HG03064 (cell line): Measurements from ENCODE around the gene FUT7.

Source experiments
- ATAC-seq: cut with Tn5 transposase; IDR thresholded peaks from one replicate; pipeline ENCODE4 v1.9.1; 2021; ENCODE audit warnings: low read depth; ENCODE audit not compliant: unreplicated experiment

Gene FUT7

DNA sequence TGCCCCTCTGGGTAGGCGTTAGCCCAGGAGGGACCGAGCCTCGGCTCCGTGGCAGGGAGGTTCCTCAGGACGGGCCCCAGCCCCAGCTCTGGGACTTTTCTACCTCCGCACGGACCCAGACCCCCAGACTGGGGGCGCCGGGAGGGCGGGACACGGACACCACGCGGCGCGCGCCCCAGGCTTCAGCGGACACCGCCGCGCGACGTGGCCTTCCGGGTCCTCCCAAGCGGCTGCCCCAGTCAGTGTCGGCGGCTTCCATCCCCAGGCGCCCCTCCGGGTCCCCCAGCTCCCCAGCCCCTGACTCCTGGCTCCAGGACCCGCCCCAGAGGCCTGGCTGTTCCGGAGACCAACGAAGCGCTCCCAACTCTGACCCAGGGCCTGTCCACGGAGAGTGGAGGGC lies 46.0 kb downstream of the FUT7 start:
- no peak for ATAC-seq

GRCh38 chr9:136985027-136985602 lies 46.8 kb downstream of the FUT7 start:
- ATAC-seq = no peak

DNA sequence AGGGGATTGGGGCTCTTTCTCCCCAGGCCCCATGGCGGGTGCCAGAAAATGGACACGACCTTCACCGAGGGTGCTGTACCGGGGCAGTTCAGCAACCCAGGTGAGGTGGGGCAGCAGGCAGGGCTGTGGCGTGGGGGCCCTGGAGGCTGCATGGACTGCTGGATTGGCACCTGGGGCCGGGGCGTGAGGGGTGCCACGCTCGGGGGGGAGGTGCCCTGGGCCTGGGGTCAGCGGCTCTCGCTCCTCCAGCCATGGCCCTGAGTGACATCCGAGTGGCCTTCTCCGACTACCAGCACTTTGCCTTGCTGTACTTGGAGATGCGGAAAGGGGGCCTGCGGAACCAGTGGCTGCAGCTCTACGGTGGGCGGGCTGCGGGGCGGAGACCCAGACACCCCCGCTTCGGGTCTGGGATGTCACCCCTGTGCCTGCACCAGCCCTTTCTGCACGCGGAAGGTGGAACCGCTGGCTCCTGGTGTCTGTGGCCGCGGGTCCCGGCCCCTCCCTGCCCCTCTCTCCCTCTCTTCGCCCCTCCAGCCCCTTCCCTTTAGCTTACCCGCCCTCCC lies 47.3 kb downstream of the FUT7 start:
- ATAC-seq = no peak

DNA sequence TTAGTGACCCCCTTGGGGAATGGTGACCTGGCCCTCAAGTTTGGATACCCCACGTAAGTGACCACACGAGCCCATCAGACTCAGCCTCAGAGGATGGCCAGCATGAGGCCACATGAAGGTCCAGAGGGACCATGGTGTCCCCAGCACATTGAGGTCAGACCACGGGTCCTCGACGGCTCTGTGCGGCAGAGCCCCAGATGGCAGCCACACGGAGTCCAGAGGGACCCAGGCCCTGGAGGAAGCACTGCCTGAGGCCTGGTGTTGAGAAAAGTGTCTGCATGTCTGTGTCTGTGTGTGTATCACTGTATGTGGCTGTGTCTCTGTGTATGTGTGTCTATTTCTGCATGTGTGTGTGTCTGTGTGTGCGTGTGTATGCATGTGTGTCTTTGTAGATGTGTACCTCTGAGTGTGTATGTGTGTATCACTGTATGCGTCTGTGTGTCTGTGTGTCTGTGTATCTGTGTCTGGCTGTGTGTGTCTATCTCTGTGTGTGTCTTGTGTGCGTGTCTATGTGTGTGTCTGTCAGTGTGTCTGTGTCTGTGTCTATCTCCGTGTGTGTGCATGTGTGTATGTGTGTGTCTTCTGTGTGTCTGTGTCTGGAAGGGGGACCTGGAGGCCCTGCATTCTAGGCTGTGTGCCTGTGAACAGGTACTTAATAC lies 48.1 kb downstream of the FUT7 start:
- no peak for ATAC-seq

GRCh38 chr9:136983167-136983566 lies 48.7 kb downstream of the FUT7 start:
- ATAC-seq = no peak

DNA sequence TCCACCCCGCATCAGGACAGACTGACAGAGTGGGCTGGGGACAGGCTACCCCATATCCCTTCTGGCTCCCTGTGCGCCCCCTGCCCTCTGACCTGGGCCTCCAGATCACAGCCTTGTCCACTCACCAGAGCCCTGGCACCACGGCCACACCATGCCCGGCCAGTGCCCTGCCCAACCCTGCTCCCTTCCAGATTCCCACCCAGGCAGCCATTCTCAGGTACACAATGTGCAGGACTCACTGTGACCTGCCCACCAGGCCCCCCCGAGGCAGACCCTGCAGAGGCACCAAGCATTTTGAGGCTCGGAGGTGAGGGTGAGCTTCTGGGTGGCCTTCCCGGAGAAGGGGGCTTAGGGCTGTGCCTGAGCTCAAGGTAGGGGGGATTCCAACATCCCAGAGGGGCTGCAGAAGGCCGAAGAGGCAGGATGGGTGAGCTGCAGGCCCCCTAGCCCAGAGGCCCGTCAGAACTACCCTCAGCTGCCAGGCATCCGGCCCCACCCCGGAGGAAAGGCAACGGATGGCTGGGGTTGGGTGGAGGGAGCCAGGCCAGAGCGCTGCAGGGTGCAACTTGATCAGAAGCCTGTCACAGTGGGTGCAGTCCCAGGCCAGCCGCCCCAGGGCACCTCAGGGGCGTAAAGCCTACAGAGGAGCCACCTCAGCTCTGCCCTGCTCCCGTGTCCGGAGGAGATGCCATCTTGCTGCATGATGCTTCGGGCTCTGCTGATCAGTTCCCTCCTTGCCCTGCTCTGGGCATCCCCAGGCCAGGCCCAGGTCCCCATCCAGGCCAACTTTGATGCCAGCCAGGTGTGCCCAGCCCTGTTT lies 49.4 kb downstream of the FUT7 start, which contains the start of gene LCNL1:
Gene LCNL1, plus strand, starts transcription at position 762 of the 820 bp plus-strand sequence. CDS start 594 bp downstream, outside the sequence.
- ATAC-seq = no peak

- ATAC-seq = no peak
Observed at GRCh38 chr9:136981588-136982231, 50.2 kb downstream of the FUT7 start.

DNA sequence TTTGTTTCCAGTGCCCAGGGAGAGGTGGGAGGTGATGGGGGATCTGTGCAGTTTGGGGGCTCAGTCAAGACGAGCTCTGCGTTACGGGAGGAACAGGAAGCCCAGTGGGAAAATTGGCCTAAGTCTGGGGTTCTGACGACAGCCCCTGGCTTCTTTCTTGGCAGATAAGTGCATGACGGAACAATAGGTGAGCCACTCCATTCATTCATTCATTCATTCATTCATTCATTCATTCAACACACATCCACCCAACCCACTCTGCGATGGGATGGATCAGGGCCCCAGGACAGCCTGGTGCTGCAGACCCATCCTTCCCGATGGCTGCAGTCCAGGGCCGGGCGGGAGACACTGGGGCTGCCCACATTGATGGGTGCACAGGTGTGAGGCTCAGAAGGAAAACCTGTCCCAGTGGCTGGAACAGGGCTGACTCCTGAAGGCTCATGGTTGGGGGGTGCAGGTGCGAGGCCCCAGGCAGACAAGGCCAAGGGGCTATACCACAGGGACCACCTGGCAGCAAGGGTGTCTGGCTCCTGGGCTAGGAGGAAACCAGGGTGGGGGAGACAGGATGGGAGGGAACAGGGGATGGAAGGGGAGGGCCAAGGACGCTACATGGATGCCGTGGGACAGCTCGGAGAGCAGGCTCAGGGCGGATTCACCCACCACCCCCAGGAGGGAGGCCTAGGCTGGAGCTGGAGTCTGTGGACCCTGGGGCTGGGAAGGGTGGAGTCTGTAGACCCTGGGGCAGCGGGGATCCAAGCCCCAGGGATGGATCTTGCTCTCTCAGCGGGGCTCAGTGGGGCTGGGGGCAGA lies 51.0 kb downstream of the FUT7 start:
- ATAC-seq = no peak
